OCI-M2 (cell line): ENCODE results near the gene KRTAP10-11.
"Not testable (repeated sequence)": the region's sequence is repeated elsewhere in the genome, so short reads cannot be mapped to it uniquely, and the experiment has no call there.

Source experiments
- DNase-seq: peaks from one replicate; lab custom pipeline; 2025; ENCODE audit not compliant: unreplicated experiment; lab: John Stamatoyannopoulos, UW

KRTAP10-11 gene, protein sequence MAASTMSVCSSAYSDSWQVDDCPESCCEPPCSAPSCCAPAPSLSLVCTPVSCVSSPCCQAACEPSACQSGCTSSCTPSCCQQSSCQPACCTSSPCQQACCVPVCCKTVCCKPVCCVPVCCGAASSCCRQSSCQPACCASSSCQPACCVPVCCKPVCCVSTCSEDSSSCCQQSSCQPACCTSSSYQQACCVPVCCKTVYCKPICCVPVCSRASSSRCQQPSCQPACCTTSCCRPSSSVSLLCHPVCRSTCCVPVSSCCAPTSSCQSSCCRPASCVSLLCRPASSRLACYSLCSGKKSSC

GRCh38 chr21:44646366-44647221, at the start of gene KRTAP10-11:
Gene KRTAP10-11, plus strand, starts transcription at chr21:44646414. Its CDS starts 45 bp downstream, at chr21:44646459.
- not testable (repeated sequence) for DNase-seq

GRCh38 chr21:44598061-44598460, 48.2 kb upstream of the KRTAP10-11 start:
- no peak for DNase-seq

DNA sequence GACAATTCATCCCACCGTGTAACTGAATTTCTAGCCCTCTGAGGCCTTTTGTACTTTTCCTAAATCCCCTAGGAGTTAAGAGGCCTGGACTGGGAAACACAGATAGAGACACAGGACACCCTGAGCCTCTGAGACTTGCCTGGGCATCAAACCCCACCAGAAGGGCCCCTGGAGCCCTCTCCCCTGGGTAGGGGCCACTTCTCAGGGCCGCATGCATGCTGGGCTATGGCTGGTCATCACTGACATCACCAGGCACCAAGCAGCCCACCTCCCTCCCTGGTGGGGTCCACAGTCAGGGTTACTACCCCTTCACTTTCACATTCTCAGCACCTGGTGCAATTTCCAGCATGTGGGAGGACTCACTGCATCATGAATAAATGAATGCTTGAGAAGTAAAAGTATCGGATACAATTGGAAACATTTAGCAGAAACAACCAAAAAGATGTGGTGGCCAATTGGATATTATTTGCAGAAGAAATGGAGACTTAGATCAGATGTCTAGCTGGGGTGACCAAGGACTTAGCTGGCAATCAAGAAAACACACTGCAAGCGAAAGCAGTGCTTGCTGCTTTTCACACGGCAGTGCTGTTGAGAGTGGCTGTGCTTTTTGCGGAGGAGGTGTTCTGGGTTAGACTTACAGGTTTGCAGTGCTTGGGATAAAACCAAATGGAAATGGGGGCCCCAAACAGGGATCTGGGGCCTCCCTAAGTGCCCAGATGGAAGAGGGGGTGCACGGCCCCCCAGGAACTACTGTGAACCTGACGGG, 46.8 kb upstream of the KRTAP10-11 start:
- DNase-seq, result no peak

- DNase-seq, result not testable (repeated sequence)
Observed at GRCh38 chr21:44600118-44600978, 45.9 kb upstream of the KRTAP10-11 start, which contains the start of gene KRTAP10-7. Gene KRTAP10-7, plus strand, starts transcription at chr21:44600597. Its CDS starts 25 bp downstream, at chr21:44600622.

GRCh38 chr21:44601091-44601490, 45.1 kb upstream of the KRTAP10-11 start:
- not testable (repeated sequence) for DNase-seq

GRCh38 chr21:44601596-44602462, 44.4 kb upstream of the KRTAP10-11 start:
- no peak for DNase-seq

- no peak for DNase-seq
Observed at GRCh38 chr21:44602463-44602850, 43.8 kb upstream of the KRTAP10-11 start.

DNA sequence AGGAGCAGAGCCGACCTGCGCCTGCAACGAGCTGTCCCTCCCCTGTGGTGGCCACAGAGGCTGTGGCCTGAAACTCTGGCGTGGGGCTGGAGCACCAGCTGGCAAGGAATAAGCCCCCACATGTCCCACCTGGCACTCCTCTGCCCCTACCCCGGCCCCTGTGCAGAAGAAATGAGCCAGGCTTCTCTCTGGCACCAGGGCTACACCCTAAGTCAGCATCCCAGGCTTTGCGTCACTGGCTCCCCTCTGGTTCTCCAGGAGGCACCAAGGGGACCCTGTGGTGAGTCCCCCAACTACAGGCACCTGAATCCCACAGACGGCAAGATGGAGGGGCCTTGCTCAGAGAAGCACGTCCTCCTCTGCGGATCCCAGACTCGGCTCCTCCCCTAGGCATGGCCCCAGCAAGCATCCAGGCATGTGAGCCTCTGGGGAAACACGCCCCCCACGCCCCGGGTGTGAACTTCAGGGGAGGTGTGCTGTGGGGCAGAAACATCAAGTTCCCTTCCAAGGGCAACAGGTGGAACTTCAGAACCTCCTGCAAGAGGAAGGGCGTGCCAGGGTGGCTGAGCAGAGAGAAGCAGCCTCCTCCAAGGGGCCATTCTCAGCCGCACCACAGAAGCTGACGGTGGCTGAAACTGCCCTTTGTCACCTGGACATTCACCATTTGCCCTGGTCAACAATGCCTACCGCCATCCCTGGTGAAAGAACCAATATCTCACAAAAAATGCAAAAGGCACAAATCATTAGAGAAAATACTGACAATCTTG, 42.9 kb upstream of the KRTAP10-11 start:
- DNase-seq, result no peak

- no peak for DNase-seq
Observed at GRCh38 chr21:44603911-44604310, 42.3 kb upstream of the KRTAP10-11 start.

DNA sequence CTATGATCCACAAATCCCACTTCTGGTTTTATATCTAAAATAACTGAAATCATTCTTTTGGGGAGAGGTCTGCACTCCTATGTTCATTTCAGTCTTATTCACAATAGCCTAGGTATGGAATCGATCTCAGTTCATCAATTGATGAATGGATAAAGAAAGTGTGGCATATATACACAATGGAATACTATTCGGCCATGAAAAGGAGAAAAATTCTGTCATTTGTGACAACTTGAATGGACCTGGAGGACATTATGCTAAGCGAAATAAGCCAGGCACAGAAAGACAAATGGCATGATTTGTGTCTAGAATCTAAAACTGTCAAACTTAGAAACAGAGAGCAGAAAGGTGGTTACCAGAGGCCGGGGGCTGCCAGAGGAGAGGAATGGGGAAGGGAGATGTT, 39.7 kb upstream of the KRTAP10-11 start:
- DNase-seq, result no peak

- DNase-seq, result no peak
Observed at GRCh38 chr21:44609193-44609592, 37.0 kb upstream of the KRTAP10-11 start.

DNA sequence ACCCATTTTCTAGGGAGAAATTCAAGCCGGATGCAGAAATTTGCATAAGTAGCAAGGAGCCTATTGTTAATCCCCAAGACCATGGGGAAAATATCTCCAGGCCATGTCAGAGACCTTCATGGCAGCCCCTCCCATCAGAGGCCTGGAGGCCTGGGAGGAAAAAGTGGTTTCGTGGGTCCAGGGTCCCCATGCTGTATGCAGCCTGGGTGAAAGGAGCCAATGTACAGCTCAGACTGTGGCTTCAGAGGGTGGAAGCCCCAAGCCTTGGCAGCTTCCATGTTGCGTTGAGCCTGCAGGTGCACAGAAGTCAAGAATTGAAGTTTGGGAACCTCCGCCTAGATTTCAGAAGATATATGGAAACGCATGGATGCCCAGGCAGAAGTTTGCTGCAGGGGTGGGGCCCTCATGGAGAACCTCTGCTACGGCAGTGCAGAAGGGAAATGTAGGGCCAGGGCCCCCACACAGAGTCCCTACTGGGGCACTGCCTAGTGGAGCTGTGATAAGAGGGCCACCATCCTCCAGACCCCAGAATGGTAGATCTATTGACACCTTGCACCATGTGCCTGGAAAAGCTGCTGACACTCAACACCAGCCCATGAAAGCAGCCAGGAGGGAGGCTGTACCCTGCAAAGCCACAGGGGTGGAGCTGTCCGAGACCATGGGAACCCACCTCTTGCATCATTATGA, 35.9 kb upstream of the KRTAP10-11 start:
- DNase-seq, result not testable (repeated sequence)

DNA sequence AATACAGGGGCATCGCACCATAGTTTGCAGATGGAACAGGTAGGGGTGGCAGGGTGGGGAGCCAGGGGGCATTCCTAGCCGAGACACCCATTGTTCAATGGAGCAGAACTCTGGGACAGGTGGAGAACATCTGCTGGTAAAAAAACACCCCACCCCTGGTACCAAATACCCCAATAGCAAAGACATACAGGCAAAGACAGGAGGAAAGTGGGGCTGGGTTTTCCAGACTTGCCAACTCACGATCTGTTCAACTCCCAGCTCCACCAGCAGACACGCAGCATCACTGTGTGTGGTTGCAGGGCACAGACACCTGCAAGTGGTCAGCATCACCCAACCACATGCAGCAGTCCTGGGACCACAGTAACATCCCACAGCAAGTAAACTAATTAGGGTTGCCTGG, 34.7 kb upstream of the KRTAP10-11 start:
- no peak for DNase-seq

GRCh38 chr21:44612029-44612486, 34.2 kb upstream of the KRTAP10-11 start, which contains the start of gene KRTAP10-8:
Gene KRTAP10-8, plus strand, starts transcription at chr21:44612079. Its CDS starts 22 bp downstream, at chr21:44612101.
- DNase-seq, result no peak

DNA sequence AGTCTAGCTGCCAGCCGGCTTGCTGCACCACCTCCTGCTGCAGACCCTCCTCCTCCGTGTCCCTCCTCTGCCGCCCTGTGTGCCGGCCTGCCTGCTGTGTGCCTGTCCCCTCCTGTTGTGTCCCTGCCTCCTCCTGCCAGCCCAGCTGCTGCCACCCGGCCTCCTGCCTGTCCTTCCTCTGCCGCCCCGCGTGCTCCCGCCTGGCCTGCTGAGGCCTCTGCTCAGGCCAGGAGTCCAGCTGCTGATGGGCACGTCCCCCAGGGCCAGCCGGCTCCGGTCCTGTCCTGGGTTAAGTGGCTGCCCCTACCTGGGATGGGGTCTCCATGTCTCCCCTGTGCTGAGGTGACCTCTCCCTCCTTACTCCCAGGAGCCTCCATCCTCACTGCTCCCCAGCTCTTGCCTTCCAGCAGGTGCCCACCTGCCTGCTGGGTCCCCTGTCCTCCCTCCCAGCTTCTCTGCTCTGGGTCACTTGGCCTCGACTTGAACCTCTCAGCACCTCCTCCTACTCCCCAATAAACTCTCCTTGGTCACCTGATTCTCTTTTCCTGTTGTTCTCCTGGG, 33.5 kb upstream of the KRTAP10-11 start:
- no peak for DNase-seq

GRCh38 chr21:44613386-44614155, 32.6 kb upstream of the KRTAP10-11 start:
- DNase-seq, result no peak

DNA sequence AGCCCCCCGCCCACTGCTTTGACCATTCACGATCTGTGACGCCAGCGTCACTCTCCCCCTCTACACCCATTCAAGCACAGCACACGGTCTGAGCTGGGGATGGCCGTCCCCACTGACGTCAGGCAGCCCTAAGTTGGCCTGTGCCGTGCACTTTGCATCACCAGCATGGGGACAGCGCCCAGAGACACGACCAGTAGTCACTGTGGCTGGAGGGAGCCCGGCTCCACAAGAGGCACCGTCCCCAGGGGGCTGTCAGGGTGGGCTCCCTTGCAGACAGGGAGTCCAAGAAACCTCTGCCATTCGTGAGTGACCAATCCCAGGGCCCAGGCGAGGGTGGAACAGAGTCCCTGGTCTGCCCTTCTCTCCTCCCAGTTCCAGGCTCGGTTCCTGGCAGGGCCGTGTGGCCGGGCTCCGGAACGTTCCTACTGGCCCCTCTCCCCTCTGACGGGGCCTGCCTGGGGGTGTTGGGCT, 32.0 kb upstream of the KRTAP10-11 start:
- no peak for DNase-seq
